IMR-90 (cell line): ENCODE data around the gene DUS1L. TPM values are rescaled to one million over a fixed set of nuclear protein-coding genes. Genes with fewer than 3 reads are reported as not detected.

Source experiments
- ATAC-seq: fragments of 200-7000 bp; cut with Tn5 transposase; 2 replicates; pipeline ENCODE4 v1.9.1; 2020; ENCODE audit warnings: low read depth, mild to moderate bottlenecking, moderate library complexity
- BruUV-seq: library from RNA; stranded (reverse); fragments of 400-500 nt; replicated peaks from 2 replicates; lab custom pipeline; 2021; lab: Mats Ljungman, UMichigan
- CTCF ChIA-PET: fragments of 300-600 bp; formaldehyde crosslinking; extraction: SDS; loops from one replicate; lab custom pipeline; 2021; ENCODE audit warnings: antibody characterized with exemption; lab: Yijun Ruan, JAX
- POLR2A ChIA-PET: fragments of 300-600 bp; sonication (Branson Sonifier 250); formaldehyde crosslinking; loops from one replicate; lab custom pipeline; 2022; ENCODE audit warnings: antibody characterized with exemption; ENCODE audit not compliant: unreplicated experiment; lab: Charles Lee
- DNase-seq: peaks from one replicate; pipeline ENCODE4 v3.0.0; 2013
- H2AFZ ChIP-seq: replicated peaks from 2 replicates; pipeline ENCODE3; 2013; ENCODE audit warnings: low read length, mild to moderate bottlenecking; ENCODE audit not compliant: poor library complexity
- H2AK5ac ChIP-seq: 2 replicates; pipeline ENCODE4 v1.6.1; 2013; ENCODE audit warnings: low read depth, low read length, inconsistent platforms
- H2AK9ac ChIP-seq: replicated peaks from 2 replicates; pipeline ENCODE3; 2013; ENCODE audit warnings: mild to moderate bottlenecking, low read depth, low read length, moderate library complexity; ENCODE audit not compliant: poor library complexity
- H2BK120ac ChIP-seq: 2 replicates; pipeline ENCODE4 v1.6.1; 2013; ENCODE audit warnings: low read depth, low read length, inconsistent platforms
- H2BK15ac ChIP-seq: 3 replicates; pipeline ENCODE4 v1.6.1; 2013; ENCODE audit warnings: low read depth, low read length, inconsistent platforms
- H2BK20ac ChIP-seq: 2 replicates; pipeline ENCODE4 v1.6.1; 2013; ENCODE audit warnings: low read depth, mild to moderate bottlenecking, inconsistent platforms, low read length, moderate library complexity
- H2BK5ac ChIP-seq: 2 replicates; pipeline ENCODE4 v1.6.1; 2013; ENCODE audit warnings: mild to moderate bottlenecking, low read depth, low read length, inconsistent platforms; ENCODE audit not compliant: poor library complexity, severe bottlenecking
- H3K14ac ChIP-seq: replicated peaks from 2 replicates; pipeline ENCODE4 v1.6.1; 2013; ENCODE audit warnings: low read depth, low read length, inconsistent platforms
- H3K18ac ChIP-seq: 2 replicates; pipeline ENCODE4 v1.6.1; 2013; ENCODE audit warnings: low read depth, low read length, control low read depth
- H3K23ac ChIP-seq: 2 replicates; pipeline ENCODE4 v1.6.1; 2013; ENCODE audit warnings: low read depth, low read length, inconsistent platforms
- H3K27ac ChIP-seq: 2 replicates; pipeline ENCODE4 v1.5.1; 2013; ENCODE audit warnings: mild to moderate bottlenecking, control low read depth, low read length; ENCODE audit not compliant: insufficient read depth
- H3K27me3 ChIP-seq: 2 replicates; pipeline ENCODE4 v1.6.1; 2013; ENCODE audit warnings: low read length; ENCODE audit not compliant: control insufficient read depth, insufficient read depth
- H3K36me3 ChIP-seq: 2 replicates; pipeline ENCODE4 v1.6.1; 2013; ENCODE audit warnings: low read length, mixed read lengths; ENCODE audit not compliant: control insufficient read depth, insufficient read depth
- H3K4ac ChIP-seq: 2 replicates; pipeline ENCODE4 v1.6.1; 2013; ENCODE audit warnings: low read depth, low read length, inconsistent platforms
- H3K4me1 ChIP-seq: 2 replicates; pipeline ENCODE4 v1.6.1; 2013; ENCODE audit warnings: low read length, mixed read lengths; ENCODE audit not compliant: control insufficient read depth, insufficient read depth
- H3K4me2 ChIP-seq: 2 replicates; pipeline ENCODE4 v1.6.1; 2013; ENCODE audit warnings: low read depth, mild to moderate bottlenecking, control low read depth, low read length, moderate library complexity
- H3K4me3 ChIP-seq: 2 replicates; pipeline ENCODE4 v1.5.1; 2013; ENCODE audit warnings: low read depth, mild to moderate bottlenecking, control low read depth, low read length, moderate library complexity; ENCODE audit not compliant: insufficient read depth
- H3K56ac ChIP-seq: 2 replicates; pipeline ENCODE4 v1.6.1; 2013; ENCODE audit warnings: low read length, inconsistent platforms; ENCODE audit not compliant: insufficient read depth; ENCODE audit errors: extremely low read depth
- H3K79me1 ChIP-seq, 2 experiments: 2 replicates each; pipeline ENCODE4 v1.6.1; 2013; ENCODE audit warnings: low read length in 2 of 2, inconsistent platforms in 1 of 2, low read depth in 1 of 2
- H3K9ac ChIP-seq: 2 replicates; pipeline ENCODE4 v1.6.1; 2013; ENCODE audit warnings: low read depth, low read length, control low read depth
- H3K9me1 ChIP-seq: 2 replicates; pipeline ENCODE4 v1.6.1; 2013; ENCODE audit warnings: low read length, inconsistent platforms; ENCODE audit not compliant: insufficient read depth
- H3K9me3 ChIP-seq: 2 replicates; pipeline ENCODE4 v1.6.1; 2013; ENCODE audit warnings: low read length; ENCODE audit not compliant: control insufficient read depth, insufficient read depth
- H4K20me1 ChIP-seq: 2 replicates; pipeline ENCODE4 v1.6.1; 2013; ENCODE audit warnings: low read length, inconsistent platforms; ENCODE audit not compliant: insufficient read depth
- H4K5ac ChIP-seq: 2 replicates; pipeline ENCODE4 v1.6.1; 2013; ENCODE audit warnings: mild to moderate bottlenecking, low read depth, low read length, control low read depth
- H4K8ac ChIP-seq, 2 experiments: 2 replicates each; pipeline ENCODE4 v1.6.1; 2013; ENCODE audit warnings: low read depth in 2 of 2, low read length in 2 of 2, control low read depth in 1 of 2, inconsistent platforms in 1 of 2
- H4K91ac ChIP-seq: 2 replicates; pipeline ENCODE4 v1.6.1; 2013; ENCODE audit warnings: low read depth, low read length, inconsistent platforms; ENCODE audit not compliant: insufficient read depth
- BHLHE40 ChIP-seq: fragments of 150-350 bp; IDR thresholded peaks from 2 replicates; pipeline ENCODE4 v1.6.1; 2016; ENCODE audit warnings: mild to moderate bottlenecking, low read depth, low read length
- CEBPB ChIP-seq: IDR thresholded peaks from 2 replicates; pipeline ENCODE4 v1.6.1; 2012; ENCODE audit warnings: low read depth, low read length, improper control_type of control experiment
- CHD1 ChIP-seq: IDR thresholded peaks from 2 replicates; pipeline ENCODE4 v1.6.1; 2012; ENCODE audit warnings: low read depth, low read length, improper control_type of control experiment
- FOS ChIP-seq: fragments of 150-350 bp; IDR thresholded peaks from 2 replicates; pipeline ENCODE4 v1.6.1; 2016; ENCODE audit warnings: low read depth, low read length
- MAFK ChIP-seq: IDR thresholded peaks from 2 replicates; pipeline ENCODE4 v1.6.1; 2012; ENCODE audit warnings: low read depth, low read length, improper control_type of control experiment
- MAZ ChIP-seq: IDR thresholded peaks from 2 replicates; pipeline ENCODE4 v1.6.1; 2012; ENCODE audit warnings: low read depth, mild to moderate bottlenecking, low read length, improper control_type of control experiment, moderate library complexity, borderline replicate concordance
- MXI1 ChIP-seq: IDR thresholded peaks from 2 replicates; pipeline ENCODE4 v1.6.1; 2012; ENCODE audit warnings: low read depth, mild to moderate bottlenecking, low read length, moderate library complexity, borderline replicate concordance
- RAD21 ChIP-seq: IDR thresholded peaks from 2 replicates; pipeline ENCODE4 v1.6.1; 2012; ENCODE audit warnings: low read length, improper control_type of control experiment
- RCOR1 ChIP-seq: IDR thresholded peaks from 2 replicates; pipeline ENCODE4 v1.6.1; 2012; ENCODE audit warnings: mild to moderate bottlenecking, low read length, improper control_type of control experiment; ENCODE audit not compliant: insufficient replicate concordance
- RFX5 ChIP-seq: IDR thresholded peaks from 2 replicates; pipeline ENCODE4 v1.8.0; 2012; ENCODE audit warnings: low read depth, mild to moderate bottlenecking, low read length, moderate library complexity
- SMC3 ChIP-seq: fragments of 150-350 bp; IDR thresholded peaks from 2 replicates; pipeline ENCODE4 v1.6.1; 2016; ENCODE audit warnings: low read depth, mild to moderate bottlenecking, antibody characterized with exemption, low read length, moderate library complexity
- WGBS, 2 experiments: methylation state at CpG; one replicate each; pipeline versions ENCODE4 v1.1.5 to v1.1.7; 2013; ENCODE audit warnings: missing lambda C conversion rate in 2 of 2; ENCODE audit not compliant: insufficient read length in 1 of 2; ENCODE audit errors: extremely low coverage in 2 of 2; 5-methylcytosine and 5-hydroxymethylcytosine counted together
- dilution Hi-C: fragments of 300-500 bp; cut with HindIII; formaldehyde crosslinking; loops from one replicate; pipeline ENCODE4 v1.14.3; 2018; ENCODE audit warnings: low sequenced_read_pairs; ENCODE audit not compliant: unreplicated experiment
- in situ Hi-C: fragments of 300-500 bp; cut with MboI; formaldehyde crosslinking; loops from 3 replicates; pipeline ENCODE4 v1.14.3; 2019; ENCODE audit warnings: low sequenced_read_pairs, inconsistent platforms, mixed read lengths
- intact Hi-C: fragments of 100-400 bp; cut with micrococcal nuclease; formaldehyde crosslinking; loops from 2 replicates; pipeline ENCODE4 v1.10.0; 2022
- polyA plus RNA-seq, 3 experiments: library from polyadenylated mRNA; depleted of rRNA; stranded (reverse); fragments of >200 nt; gene quantifications; 2 replicates each; pipeline ENCODE4 v1.2.3, GENCODE V29; 2012; ENCODE audit warnings: low replicate concordance in 1 of 3
- total RNA-seq: library from RNA; depleted of rRNA; stranded (reverse); fragments of >200 nt; gene quantifications from 2 replicates; pipeline ENCODE4 v1.2.3, GENCODE V29; 2012
- TF ChIP-seq, protein P1 (sequence below): fragments of 150-350 bp; IDR thresholded peaks from 2 replicates; pipeline ENCODE4 v1.6.1; 2016; ENCODE audit warnings: low read depth, mild to moderate bottlenecking, low read length, moderate library complexity, borderline replicate concordance
- TF ChIP-seq, protein P2 (sequence below): fragments of 150-350 bp; IDR thresholded peaks from 2 replicates; pipeline ENCODE4 v1.6.1; 2017; ENCODE audit warnings: mild to moderate bottlenecking, antibody characterized with exemption, low read length, low read depth

The DUS1L gene
- total and polyA plus RNA-seq, 2 of the 4 experiments (the other 2 are of a cell fraction): 29.0 to 76.9 TPM

DNA sequence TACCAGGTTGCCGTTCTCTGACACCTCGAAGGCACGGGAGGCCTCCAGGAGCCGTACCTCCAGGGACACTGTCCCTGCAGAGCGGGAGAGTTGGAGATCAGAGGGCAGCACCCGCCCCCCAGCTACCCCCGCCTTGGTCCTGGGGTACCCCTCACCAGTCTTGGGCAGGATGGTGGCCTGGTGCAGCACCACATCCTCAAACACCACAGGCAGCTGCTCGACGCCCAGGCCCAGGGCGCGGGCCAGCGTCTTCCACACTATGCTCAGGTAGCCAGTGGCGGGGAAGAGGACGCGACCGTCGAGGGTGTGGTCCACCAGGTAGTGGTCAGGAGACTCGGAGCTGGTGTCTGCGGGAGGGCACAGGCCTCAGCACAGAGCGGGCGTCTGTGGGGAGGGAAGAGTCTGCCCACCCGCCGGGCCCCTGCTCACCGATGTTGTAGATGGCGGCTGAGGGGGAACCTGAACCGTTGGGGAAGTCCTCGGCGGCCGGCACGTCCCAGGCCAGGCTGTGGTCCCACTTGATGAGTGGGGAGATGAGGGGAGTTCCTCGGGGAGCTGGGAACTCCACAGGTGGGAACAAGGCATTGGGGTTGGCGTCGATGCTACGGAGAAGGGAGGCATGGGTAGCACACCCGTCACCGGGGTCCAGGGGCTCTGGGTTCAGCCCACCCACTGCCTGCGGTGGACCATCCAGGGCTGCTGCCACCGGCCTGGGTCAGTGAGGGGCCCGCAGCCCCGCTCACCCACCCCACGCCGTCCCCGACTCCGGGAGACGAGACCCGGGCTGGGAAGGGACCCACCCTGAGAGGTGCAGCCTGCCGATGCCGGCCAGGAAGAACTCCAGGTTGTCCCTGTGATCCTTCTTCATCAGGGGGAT, 22.6 kb upstream of the DUS1L start:
- no peak overlapping the region for H3K4me2 ChIP-seq
- peaks cover 95% of the 10 kb centered on the region for H3K36me3 ChIP-seq
- H3K9me3 ChIP-seq: no peaks in the 10 kb centered on the region
- no peak overlapping the region for H2BK20ac ChIP-seq
- ChIA-PET POLR2A (no interaction called here), CTCF (no interaction called here)
- WGBS, 2 experiments: 96% methylated on average over 14 of the region's 48 CpGs; no CpG with 5 or more reads in 1 of the 2 experiments
- TF ChIP-seq RAD21 (no peak), MXI1 (no peak), RFX5 (no peak), BHLHE40 (no peak), MAFK (no peak), SMC3 (no peak), MAZ (no peak), FOS (no peak), RCOR1 (no peak), CHD1 (no peak), CEBPB (no peak)
- TF ChIP-seq, protein P1, sequence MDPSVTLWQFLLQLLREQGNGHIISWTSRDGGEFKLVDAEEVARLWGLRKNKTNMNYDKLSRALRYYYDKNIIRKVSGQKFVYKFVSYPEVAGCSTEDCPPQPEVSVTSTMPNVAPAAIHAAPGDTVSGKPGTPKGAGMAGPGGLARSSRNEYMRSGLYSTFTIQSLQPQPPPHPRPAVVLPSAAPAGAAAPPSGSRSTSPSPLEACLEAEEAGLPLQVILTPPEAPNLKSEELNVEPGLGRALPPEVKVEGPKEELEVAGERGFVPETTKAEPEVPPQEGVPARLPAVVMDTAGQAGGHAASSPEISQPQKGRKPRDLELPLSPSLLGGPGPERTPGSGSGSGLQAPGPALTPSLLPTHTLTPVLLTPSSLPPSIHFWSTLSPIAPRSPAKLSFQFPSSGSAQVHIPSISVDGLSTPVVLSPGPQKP: no peak
- TF ChIP-seq, protein P2, sequence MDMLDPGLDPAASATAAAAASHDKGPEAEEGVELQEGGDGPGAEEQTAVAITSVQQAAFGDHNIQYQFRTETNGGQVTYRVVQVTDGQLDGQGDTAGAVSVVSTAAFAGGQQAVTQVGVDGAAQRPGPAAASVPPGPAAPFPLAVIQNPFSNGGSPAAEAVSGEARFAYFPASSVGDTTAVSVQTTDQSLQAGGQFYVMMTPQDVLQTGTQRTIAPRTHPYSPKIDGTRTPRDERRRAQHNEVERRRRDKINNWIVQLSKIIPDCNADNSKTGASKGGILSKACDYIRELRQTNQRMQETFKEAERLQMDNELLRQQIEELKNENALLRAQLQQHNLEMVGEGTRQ: no peak
- no peak overlapping the region for H4K8ac ChIP-seq
- no peak overlapping the region for H2BK120ac ChIP-seq
- H3K4me3 ChIP-seq: no peak overlapping the region
- no peaks in the 10 kb centered on the region for H3K9me1 ChIP-seq
- no peak overlapping the region for H3K4ac ChIP-seq
- H3K79me1 ChIP-seq: peaks cover 0 to 2% of the 10 kb centered on the region in 2 experiments; a peak in 2 of 4 replicates
- H2BK5ac ChIP-seq: no peak overlapping the region
- no peak for ATAC-seq
- H2AK5ac ChIP-seq: no peak overlapping the region
- DNase-seq: no peak
- intact Hi-C loops: no loop called here
- peaks cover 2% of the 10 kb centered on the region for H4K20me1 ChIP-seq
- H2AFZ ChIP-seq: no peak overlapping the region
- H3K18ac ChIP-seq: no peak overlapping the region
- no peak overlapping the region for H3K56ac ChIP-seq
- dilution Hi-C loops: no loop called here
- no peak overlapping the region for H3K23ac ChIP-seq
- H3K9ac ChIP-seq: no peak overlapping the region
- in situ Hi-C loops: no loop called here
- no peaks in the 10 kb centered on the region for H3K27me3 ChIP-seq
- H2BK15ac ChIP-seq: no peak overlapping the region
- peak overlapping the region; percentile 85 for H2AK9ac ChIP-seq
- H3K27ac ChIP-seq: no peak overlapping the region
- H3K14ac ChIP-seq: no peak overlapping the region
- no TSS peak for BruUV-seq
- no peaks in the 10 kb centered on the region for H3K4me1 ChIP-seq
- no peak overlapping the region for H4K91ac ChIP-seq
- H4K5ac ChIP-seq: no peak overlapping the region
